ENCODE results near the gene LPIN3.

The LPIN3 gene

DNA sequence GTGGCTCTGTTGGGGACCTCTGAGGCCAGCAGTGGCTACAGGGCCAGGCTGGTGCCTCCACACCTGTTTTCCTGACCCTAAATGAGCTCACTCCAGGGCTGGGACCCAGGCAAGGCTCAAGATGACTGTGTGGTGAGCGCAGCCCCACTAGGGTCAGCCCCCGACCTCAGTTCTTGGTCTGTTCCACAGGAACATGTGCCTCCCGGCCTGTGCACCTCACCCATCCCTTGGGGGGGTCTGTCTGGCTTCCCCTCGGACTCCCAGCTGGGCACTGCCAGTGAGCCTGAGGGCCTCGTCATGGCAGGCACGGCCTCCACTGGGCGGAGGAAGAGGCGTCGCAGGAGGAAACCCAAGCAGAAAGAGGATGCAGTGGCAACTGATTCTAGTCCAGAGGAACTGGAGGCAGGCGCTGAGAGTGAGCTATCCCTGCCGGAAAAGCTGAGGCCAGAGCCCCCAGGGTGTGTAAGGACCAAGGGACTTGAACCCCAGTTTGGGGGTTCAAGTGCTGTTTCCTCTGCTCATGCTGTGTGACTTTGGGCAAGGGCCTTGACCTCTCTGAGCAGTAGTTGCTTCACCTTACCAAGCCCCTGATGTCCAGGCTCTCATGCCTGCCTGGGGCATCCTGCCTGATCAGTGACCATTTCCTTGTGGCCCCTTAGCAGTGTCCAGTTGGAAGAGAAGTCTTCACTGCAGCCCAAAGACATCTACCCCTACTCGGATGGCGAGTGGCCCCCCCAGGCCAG lies 8.0 kb downstream of the LPIN3 start:
- no peaks in the 10 kb centered on the region for H3K79me2 ChIP-seq (ENCODE audit: low read length)
- H4K20me1 ChIP-seq (ENCODE audit: insufficient read depth, low read length), result no peaks in the 10 kb centered on the region
- H3K9ac ChIP-seq (ENCODE audit: low read length), result no peak overlapping the region
- H3K4me1 ChIP-seq (ENCODE audit: low read length), result peaks cover 12% of the 10 kb centered on the region
- H3F3A ChIP-seq (ENCODE audit: insufficient read depth, low read length), result no peaks in the 10 kb centered on the region
- H3K27ac ChIP-seq (ENCODE audit: low read length), result no peak overlapping the region
- no peaks in the 10 kb centered on the region for H3K27me3 ChIP-seq (replicated peaks; ENCODE audit: insufficient read depth, low read length)
- H3K36me3 ChIP-seq (replicated peaks; ENCODE audit: insufficient read depth, low read length), result no peaks in the 10 kb centered on the region
- H3K9me2 ChIP-seq (replicated peaks; ENCODE audit: insufficient read depth, low read length), result no peaks in the 10 kb centered on the region
- no peak overlapping the region for H3K4me3 ChIP-seq (ENCODE audit: low read length)
- TF ChIP-seq EZH2phosphoT487 (IDR thresholded peaks at IDR 0.05; ENCODE audit: low read length), result no peak
- TF ChIP-seq EZH2 (optimal IDR thresholded peaks at IDR 0.05; ENCODE audit: low read depth, low read length), result no peak
- TF ChIP-seq, protein P1, sequence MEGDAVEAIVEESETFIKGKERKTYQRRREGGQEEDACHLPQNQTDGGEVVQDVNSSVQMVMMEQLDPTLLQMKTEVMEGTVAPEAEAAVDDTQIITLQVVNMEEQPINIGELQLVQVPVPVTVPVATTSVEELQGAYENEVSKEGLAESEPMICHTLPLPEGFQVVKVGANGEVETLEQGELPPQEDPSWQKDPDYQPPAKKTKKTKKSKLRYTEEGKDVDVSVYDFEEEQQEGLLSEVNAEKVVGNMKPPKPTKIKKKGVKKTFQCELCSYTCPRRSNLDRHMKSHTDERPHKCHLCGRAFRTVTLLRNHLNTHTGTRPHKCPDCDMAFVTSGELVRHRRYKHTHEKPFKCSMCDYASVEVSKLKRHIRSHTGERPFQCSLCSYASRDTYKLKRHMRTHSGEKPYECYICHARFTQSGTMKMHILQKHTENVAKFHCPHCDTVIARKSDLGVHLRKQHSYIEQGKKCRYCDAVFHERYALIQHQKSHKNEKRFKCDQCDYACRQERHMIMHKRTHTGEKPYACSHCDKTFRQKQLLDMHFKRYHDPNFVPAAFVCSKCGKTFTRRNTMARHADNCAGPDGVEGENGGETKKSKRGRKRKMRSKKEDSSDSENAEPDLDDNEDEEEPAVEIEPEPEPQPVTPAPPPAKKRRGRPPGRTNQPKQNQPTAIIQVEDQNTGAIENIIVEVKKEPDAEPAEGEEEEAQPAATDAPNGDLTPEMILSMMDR (IDR thresholded peaks at IDR 0.05; ENCODE audit: low read length), result no peak
- H3K4me2 ChIP-seq (ENCODE audit: low read depth, low read length), result no peak overlapping the region
- H3K9me3 ChIP-seq (replicated peaks; ENCODE audit: insufficient read depth, low read length), result no peaks in the 10 kb centered on the region
- DNase-seq, result no peak
- H2AFZ ChIP-seq (ENCODE audit: low read length), result no peak overlapping the region

GRCh38 chr20:41349266-41349665 lies 8.6 kb downstream of the LPIN3 start:
- Histone ChIP-seq H3K4me2 (ENCODE audit: low read depth, low read length) (no peak overlapping the region), H3F3A (ENCODE audit: insufficient read depth, low read length) (no peaks in the 10 kb centered on the region), H2AFZ (ENCODE audit: low read length) (no peak overlapping the region), H3K79me2 (ENCODE audit: low read length) (no peaks in the 10 kb centered on the region), H3K4me1 (ENCODE audit: low read length) (peaks cover 6% of the 10 kb centered on the region), H3K4me3 (ENCODE audit: low read length) (no peak overlapping the region), H3K9me3 (replicated peaks; ENCODE audit: insufficient read depth, low read length) (no peaks in the 10 kb centered on the region), H3K9ac (ENCODE audit: low read length) (no peak overlapping the region), H3K27me3 (replicated peaks; ENCODE audit: insufficient read depth, low read length) (no peaks in the 10 kb centered on the region), H3K27ac (ENCODE audit: low read length) (no peak overlapping the region), H3K36me3 (replicated peaks; ENCODE audit: insufficient read depth, low read length) (no peaks in the 10 kb centered on the region), H4K20me1 (ENCODE audit: insufficient read depth, low read length) (no peaks in the 10 kb centered on the region), H3K9me2 (replicated peaks; ENCODE audit: insufficient read depth, low read length) (no peaks in the 10 kb centered on the region)
- no peak for DNase-seq
- TF ChIP-seq EZH2 (optimal IDR thresholded peaks at IDR 0.05; ENCODE audit: low read depth, low read length) (no peak), EZH2phosphoT487 (IDR thresholded peaks at IDR 0.05; ENCODE audit: low read length) (no peak)
- TF ChIP-seq, protein P1 (IDR thresholded peaks at IDR 0.05; ENCODE audit: low read length), result no peak

- no peak overlapping the region for H3K4me3 ChIP-seq (ENCODE audit: low read length)
- no peak overlapping the region for H3K27ac ChIP-seq (ENCODE audit: low read length)
- H3K27me3 ChIP-seq (replicated peaks; ENCODE audit: insufficient read depth, low read length), result no peaks in the 10 kb centered on the region
- no peaks in the 10 kb centered on the region for H4K20me1 ChIP-seq (ENCODE audit: insufficient read depth, low read length)
- no peaks in the 10 kb centered on the region for H3K79me2 ChIP-seq (ENCODE audit: low read length)
- H3K9ac ChIP-seq (ENCODE audit: low read length), result no peak overlapping the region
- no peak for DNase-seq
- no peaks in the 10 kb centered on the region for H3K9me2 ChIP-seq (replicated peaks; ENCODE audit: insufficient read depth, low read length)
- H3K4me2 ChIP-seq (ENCODE audit: low read depth, low read length), result no peak overlapping the region
- TF ChIP-seq EZH2 (optimal IDR thresholded peaks at IDR 0.05; ENCODE audit: low read depth, low read length) (no peak), EZH2phosphoT487 (IDR thresholded peaks at IDR 0.05; ENCODE audit: low read length) (no peak)
- TF ChIP-seq, protein P1 (IDR thresholded peaks at IDR 0.05; ENCODE audit: low read length), result no peak
- H3K4me1 ChIP-seq (ENCODE audit: low read length), result no peaks in the 10 kb centered on the region
- no peaks in the 10 kb centered on the region for H3K36me3 ChIP-seq (replicated peaks; ENCODE audit: insufficient read depth, low read length)
- H2AFZ ChIP-seq (ENCODE audit: low read length), result no peak overlapping the region
- no peaks in the 10 kb centered on the region for H3F3A ChIP-seq (ENCODE audit: insufficient read depth, low read length)
- H3K9me3 ChIP-seq (replicated peaks; ENCODE audit: insufficient read depth, low read length), result no peaks in the 10 kb centered on the region
These were observed 9.3 kb downstream of the LPIN3 start for GRCh38 chr20:41349943-41350342.
